SU-DHL-6 (cell line): ENCODE measurements around the gene CENPF.
"Not testable (repeated sequence)": the region's sequence is repeated elsewhere in the genome, so short reads cannot be mapped to it uniquely, and the experiment has no call there.

Experiments used
- CTCF ChIP-seq: fragments of 200-600 bp; sonication (generic); IDR thresholded peaks from one replicate; pipeline ENCODE4 v1.5.1; 2017; ENCODE audit warnings: antibody characterized with exemption, mild to moderate bottlenecking, low read length, moderate library complexity; ENCODE audit not compliant: insufficient read depth, poor library complexity, severe bottlenecking
- EZH2phosphoT487 ChIP-seq: fragments of 200-600 bp; sonication (generic), shearing (Covaris generic); conservative IDR thresholded peaks from 2 replicates; pipeline ENCODE4 v1.6.1; 2018; ENCODE audit warnings: mild to moderate bottlenecking, antibody characterized with exemption, low read length, moderate library complexity, mixed read lengths

DNA sequence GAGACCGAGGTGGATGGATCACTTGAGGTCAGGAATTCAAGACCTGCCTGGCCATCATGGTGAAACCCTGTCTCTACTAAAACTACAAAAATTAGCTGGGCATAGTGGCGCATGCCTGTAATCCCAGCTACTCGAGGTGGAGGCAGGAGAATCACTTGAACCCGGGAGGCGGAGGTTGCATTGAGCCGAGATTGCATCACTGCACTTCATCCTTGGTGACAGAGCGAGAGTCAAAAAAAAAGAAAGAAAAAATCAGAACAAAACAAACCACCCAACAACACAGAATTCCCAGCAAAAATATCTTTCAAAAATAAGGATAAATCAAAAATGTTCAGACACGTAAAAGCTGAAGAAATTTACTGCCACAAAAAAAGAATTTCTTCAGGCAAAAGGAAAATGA, 11.1 kb upstream of the CENPF start:
- not testable (repeated sequence) for TF ChIP-seq CTCF, EZH2phosphoT487
